GM18519 (cell line): ENCODE measurements around the gene EP400.

ENCODE experiments used
- ATAC-seq: cut with Tn5 transposase; IDR thresholded peaks from one replicate; pipeline ENCODE4 v1.9.1; 2021; ENCODE audit warnings: mild to moderate bottlenecking, moderate library complexity; ENCODE audit not compliant: unreplicated experiment, low FRiP score

Gene EP400

DNA sequence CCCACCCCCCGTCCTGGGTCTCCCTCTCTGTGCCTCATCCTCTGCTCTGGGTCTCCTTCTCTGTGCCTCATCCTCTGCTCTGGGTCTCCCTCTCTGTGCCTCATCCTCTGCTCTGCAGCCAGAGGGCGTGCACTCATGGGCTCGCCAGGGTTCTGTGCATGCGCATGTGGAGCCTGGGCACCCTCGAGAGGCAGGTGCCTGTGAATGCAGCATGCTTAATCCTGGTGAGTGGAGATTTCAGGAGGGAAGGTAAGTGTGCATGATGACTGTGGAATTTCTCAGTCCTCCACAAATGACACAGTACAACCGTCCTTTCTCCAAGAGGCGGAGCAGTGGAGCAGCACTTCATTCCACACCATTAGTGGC, 65.2 kb downstream of the EP400 start:
- no peak for ATAC-seq

GRCh38 chr12:132015686-132016430, 66.1 kb downstream of the EP400 start:
- no peak for ATAC-seq

GRCh38 chr12:132018193-132018916, 68.6 kb downstream of the EP400 start:
- no peak for ATAC-seq

DNA sequence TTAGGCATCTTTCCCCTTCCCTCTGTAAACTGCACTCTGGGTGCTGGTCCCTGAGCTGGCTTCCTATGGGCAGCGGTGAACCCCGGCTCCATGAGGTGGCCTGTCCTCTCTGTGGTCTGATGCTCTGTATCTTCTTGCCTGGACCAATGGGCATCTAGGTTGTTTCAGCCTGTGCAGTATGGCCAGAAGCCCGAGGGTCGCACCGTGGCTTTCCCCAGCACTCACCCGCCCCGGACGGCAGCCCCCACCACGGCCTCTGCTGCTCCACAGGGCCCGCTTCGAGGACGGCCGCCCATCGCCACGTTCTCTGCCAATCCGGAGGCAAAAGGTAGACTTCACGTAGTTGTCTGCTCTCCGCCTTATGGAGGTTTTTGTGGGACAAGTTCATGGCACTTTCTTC, 70.1 kb downstream of the EP400 start:
- no peak for ATAC-seq

GRCh38 chr12:132020292-132020691, 70.5 kb downstream of the EP400 start:
- no peak for ATAC-seq

DNA sequence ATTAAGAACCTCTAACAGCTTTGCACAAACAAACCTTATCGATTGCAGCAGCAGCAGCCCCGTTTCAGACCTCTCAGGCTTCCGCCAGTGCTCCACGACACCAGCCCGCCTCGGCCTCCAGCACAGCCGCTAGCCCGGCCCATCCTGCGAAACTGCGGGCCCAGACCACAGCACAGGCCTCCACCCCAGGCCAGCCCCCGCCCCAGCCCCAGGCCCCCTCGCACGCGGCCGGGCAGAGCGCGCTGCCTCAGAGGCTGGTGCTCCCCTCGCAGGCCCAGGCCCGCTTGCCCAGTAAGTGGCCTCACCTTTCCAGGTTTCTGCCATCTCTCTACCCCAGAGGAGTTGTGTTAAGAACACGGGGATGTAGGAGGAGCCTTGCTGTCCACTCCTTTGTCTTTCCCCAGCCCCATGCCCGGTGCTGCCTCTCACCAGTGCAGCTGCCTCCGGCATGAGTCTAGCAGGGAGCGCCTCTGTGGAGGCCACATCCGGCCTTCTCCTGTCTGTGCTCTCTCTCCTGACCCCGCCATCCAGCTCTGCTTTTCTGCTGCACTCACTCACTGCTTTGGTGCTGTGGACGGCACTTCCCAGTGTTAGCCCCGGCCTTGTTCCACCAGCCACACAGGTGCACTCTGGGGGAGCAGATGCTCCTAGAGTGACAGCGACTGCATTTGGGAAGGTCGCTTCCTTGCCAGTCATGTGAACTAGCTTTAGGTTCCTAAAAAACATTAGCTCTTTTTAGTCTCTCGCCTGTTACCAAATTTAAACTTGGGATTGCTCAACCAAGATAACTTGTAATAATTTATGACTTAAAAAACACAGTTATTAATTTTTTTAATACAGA, 71.5 kb downstream of the EP400 start:
- ATAC-seq = no peak

- no peak for ATAC-seq
Measured at GRCh38 chr12:132021965-132022364, 72.2 kb downstream of the EP400 start.

DNA sequence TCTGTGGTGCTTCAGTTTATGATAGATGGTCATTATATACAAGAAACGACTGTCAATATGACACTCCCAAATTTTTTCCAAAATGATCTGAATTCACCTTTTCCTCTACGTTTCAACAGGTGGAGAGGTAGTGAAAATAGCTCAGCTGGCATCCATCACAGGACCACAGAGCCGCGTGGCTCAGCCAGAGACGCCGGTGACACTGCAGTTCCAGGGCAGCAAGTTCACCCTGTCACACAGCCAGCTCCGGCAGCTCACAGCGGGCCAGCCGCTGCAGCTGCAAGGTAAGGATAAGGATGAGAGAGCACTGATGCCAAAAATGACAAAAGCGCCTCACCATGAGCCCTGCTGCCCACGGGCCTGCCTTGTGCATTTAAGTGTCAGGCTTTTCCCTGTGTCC, 73.9 kb downstream of the EP400 start:
- ATAC-seq = no peak

DNA sequence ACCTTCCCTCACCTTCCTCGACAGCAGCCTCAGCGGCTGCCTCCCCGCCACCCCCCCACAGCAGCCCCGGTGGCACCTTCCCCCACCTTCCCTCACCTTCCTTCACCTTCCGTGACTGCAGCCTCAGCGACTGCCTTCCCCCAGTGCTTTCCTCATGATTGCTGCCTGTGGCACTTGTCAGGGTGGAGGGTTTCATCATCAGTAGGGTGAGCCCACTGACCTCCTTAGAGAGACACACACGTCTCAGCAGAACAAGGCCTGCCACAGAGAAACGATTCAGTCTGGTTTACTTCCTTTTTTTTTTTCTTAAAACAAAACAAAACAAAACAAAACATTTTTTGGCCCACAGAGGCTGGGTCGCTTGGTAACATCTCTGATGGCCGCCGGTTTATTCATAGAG, 75.0 kb downstream of the EP400 start:
- ATAC-seq = no peak

- ATAC-seq = no peak
Measured at GRCh38 chr12:132025526-132025925, 75.8 kb downstream of the EP400 start.

- no peak for ATAC-seq
Measured at GRCh38 chr12:132026061-132026795, 76.5 kb downstream of the EP400 start.

DNA sequence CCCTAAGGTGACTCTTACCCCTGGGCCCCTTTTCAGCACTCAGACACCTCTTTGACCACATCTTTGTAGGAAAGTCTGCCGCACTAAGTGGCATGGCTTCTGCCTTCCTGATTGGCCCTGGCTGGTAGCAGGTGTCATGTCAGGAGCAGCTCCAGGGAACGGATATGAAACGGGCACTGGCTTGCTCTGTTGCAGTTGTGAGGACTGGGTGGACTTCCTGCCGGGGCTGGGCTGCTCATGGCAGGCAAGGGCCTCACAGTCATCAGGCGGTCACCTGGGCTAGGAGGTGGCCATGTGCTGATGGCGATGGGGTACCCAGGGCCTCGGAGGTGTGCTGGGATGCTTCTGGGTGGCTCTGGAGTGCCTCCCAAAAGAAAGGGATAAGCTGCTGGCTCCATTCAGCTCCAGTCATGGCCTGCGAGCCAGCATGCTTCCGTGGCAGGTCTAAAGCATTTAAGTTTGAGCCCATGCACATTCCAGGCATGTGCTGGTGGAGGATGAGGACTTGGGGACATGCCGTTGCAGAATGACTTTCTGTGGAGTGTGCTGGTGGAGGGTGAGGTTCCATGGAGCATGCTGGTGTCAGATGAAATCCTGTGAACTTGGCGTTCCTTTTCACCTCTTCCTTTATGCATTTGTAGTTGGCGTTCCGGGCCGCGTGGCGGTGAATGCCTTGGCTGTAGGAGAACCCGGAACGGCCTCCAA, 77.2 kb downstream of the EP400 start:
- no peak for ATAC-seq

DNA sequence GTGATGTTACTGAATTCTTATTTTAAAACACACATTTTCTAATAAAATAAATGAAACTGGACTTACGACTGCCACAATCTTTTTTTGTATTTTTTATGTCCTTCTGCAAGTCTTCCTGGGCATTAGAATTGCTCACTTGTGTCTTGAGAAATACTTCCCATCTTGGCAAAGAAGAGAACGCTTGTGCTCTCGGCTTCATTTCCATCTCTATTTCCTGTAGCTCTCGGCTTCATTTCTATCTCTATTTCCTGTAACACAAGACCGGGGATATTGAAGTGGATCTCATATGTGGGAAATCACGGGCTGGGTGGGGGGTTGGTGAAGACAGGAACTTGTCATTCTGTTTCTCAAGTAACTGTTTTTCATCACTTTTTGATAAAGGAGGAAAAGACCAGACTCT, 77.9 kb downstream of the EP400 start:
- no peak for ATAC-seq

DNA sequence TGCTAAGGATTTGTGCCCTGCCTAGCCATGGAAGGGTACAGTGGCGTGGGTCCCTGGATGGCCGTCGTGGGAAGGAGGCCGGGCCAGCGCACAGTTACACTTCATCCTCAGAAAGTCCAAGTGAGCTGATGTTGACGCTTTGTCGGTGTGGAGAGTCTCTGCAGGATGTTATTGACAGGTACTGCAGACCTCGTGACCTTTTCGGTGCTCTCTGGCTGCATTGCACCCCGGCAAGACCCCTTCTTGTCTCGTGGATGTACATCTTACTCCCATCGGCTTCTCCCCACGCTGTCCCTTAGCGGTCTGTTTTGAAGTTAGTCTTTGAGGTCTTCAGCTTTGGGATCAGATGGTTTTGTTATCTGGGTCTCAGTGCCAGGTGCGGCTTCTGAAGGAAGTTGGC, 78.4 kb downstream of the EP400 start:
- no peak for ATAC-seq

GRCh38 chr12:132029503-132030300, 80.0 kb downstream of the EP400 start:
- no peak for ATAC-seq

- ATAC-seq = no peak
Measured at GRCh38 chr12:132030367-132031038, 80.8 kb downstream of the EP400 start.

DNA sequence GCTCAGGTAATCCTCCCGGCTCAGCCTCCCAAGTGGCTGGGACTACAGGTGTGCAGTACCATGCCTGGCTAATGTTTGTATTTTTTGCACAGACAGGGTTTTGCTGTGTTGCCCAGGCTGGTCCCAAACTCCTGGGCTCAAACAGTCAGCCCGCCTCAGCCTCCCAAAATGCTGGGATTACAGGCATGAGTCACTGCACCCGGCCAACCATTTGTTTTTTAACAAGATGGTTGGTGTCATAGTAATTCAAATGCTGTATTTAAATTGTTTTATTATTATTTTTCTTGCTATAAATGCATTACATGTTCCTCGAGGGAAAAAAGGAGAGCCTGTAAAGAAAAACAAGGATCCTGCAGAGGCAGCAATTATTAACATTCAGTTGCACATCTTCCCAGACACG, 83.9 kb downstream of the EP400 start:
- no peak for ATAC-seq

DNA sequence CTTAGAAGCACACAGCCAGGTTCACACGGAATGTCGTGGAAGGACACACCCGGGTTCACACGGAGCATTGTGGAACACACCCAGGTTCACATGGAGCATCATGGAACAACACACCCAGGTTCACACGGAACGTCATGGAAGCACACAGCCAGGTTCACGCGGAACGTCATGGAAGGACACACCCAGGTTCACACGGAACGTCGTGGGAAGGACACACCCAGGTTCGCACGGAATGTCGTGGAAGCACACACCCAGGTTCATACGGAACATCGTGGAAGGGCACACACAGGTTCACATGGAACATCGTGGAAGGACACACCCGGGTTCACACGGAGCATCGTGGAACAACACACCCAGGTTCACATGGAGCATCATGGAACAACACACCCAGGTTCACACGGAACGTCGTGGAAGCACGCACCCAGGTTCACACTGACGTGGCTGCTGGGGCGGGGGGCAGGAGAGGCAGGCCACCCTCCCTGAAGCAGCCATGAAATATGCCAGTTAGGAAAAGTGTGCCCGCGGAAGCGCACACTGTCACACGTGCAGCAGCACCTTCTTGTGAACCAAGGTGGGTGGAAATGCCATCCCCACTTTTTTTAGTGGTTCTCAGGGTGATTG, 86.4 kb downstream of the EP400 start:
- no peak for ATAC-seq
